K562 (cell line): Measurements from ENCODE around the gene RNF145. TPM values are rescaled to one million over a fixed set of nuclear protein-coding genes. Genes with fewer than 3 reads are reported as not detected.

ENCODE experiments used
- ARID1B ChIP-seq: fragments of 450-650 bp; IDR thresholded peaks from 2 replicates; pipeline ENCODE4 v1.6.1; 2016; ENCODE audit warnings: antibody characterized with exemption, mild to moderate bottlenecking, inconsistent platforms
- ARNT ChIP-seq, 2 experiments: fragments of 450-650 bp; IDR thresholded peaks; 2 replicates each; pipeline ENCODE4 v1.6.1; 2016; ENCODE audit warnings: mild to moderate bottlenecking in 1 of 2
- CBX8 ChIP-seq: fragments of 200-600 bp; sonication (generic); IDR thresholded peaks from 2 replicates; pipeline ENCODE4 v1.6.1; 2012; ENCODE audit warnings: borderline replicate concordance, mixed run types, low read depth, mild to moderate bottlenecking, moderate library complexity, mixed read lengths, low read length, control low read depth, inconsistent platforms; ENCODE audit not compliant: poor library complexity, severe bottlenecking; ENCODE audit errors: extremely low read depth
- CHAMP1 ChIP-seq: fragments of 450-650 bp; IDR thresholded peaks from 2 replicates; pipeline ENCODE4 v1.6.1; 2016; ENCODE audit warnings: mild to moderate bottlenecking
- CREB3 ChIP-seq: fragments of 450-650 bp; conservative IDR thresholded peaks from 2 replicates; pipeline ENCODE4 v1.6.1; 2016; ENCODE audit warnings: missing genetic modification characterization, low read depth, mild to moderate bottlenecking, missing compliant biosample characterization, moderate library complexity
- CREB3L1 ChIP-seq: fragments of 450-650 bp; IDR thresholded peaks from 2 replicates; pipeline ENCODE4 v1.6.1; 2014; ENCODE audit warnings: low read depth, mild to moderate bottlenecking, moderate library complexity, borderline replicate concordance
- DACH1 ChIP-seq: fragments of 450-650 bp; IDR thresholded peaks from 2 replicates; pipeline ENCODE4 v1.6.1; 2018; ENCODE audit not compliant: partially characterized antibody
- DNMT1 ChIP-seq: fragments of 450-650 bp; IDR thresholded peaks from 2 replicates; pipeline ENCODE4 v1.6.1; 2016; ENCODE audit warnings: antibody characterized with exemption, mild to moderate bottlenecking
- E2F3 ChIP-seq: fragments of 250-450 bp; sonication (Bioruptor Pico); IDR thresholded peaks from 2 replicates; pipeline ENCODE4 v1.4.0; 2020; ENCODE audit warnings: mild to moderate bottlenecking
- ELF4 ChIP-seq: fragments of 450-650 bp; formaldehyde crosslinking; IDR thresholded peaks from 2 replicates; pipeline ENCODE4 v1.4.0; 2022; ENCODE audit warnings: missing genetic modification characterization
- EP300 ChIP-seq: IDR thresholded peaks from 2 replicates; pipeline ENCODE4 v1.6.1; 2012; ENCODE audit warnings: low read length, improper control_type of control experiment
- HLTF ChIP-seq: fragments of 450-650 bp; IDR thresholded peaks from 2 replicates; pipeline ENCODE4 v1.6.1; 2016
- MCM7 ChIP-seq, 2 experiments: fragments of 450-650 bp; IDR thresholded peaks; 2 replicates each; pipeline ENCODE4 v1.6.1; 2016 to 2018
- MXD1 ChIP-seq: fragments of 250-450 bp; sonication (Bioruptor Pico); IDR thresholded peaks from 2 replicates; pipeline ENCODE4 v1.8.0; 2021; ENCODE audit warnings: borderline replicate concordance, mild to moderate bottlenecking, moderate library complexity; ENCODE audit not compliant: poor library complexity, severe bottlenecking
- RAD51 ChIP-seq: fragments of 450-650 bp; IDR thresholded peaks from 2 replicates; pipeline ENCODE4 v1.7.1; 2016; ENCODE audit warnings: low read depth, mild to moderate bottlenecking, borderline replicate concordance
- SMAD1 ChIP-seq: fragments of 150-350 bp; IDR thresholded peaks from 2 replicates; pipeline ENCODE4 v1.6.1; 2014; ENCODE audit warnings: low read length, low read depth; ENCODE audit not compliant: partially characterized antibody
- STAG1 ChIP-seq: sonication (generic); formaldehyde crosslinking; IDR thresholded peaks from 2 replicates; pipeline ENCODE4 v1.5.0; 2020; ENCODE audit warnings: missing genetic modification reagents, borderline replicate concordance
- TAF1 ChIP-seq: IDR thresholded peaks from 2 replicates; pipeline ENCODE4 v1.6.1; 2011; ENCODE audit warnings: mild to moderate bottlenecking, low read length, moderate library complexity; ENCODE audit not compliant: insufficient read depth, control insufficient read depth, severe bottlenecking; ENCODE audit errors: extremely low read depth
- ZNF316 ChIP-seq: fragments of 450-650 bp; IDR thresholded peaks from 2 replicates; pipeline ENCODE4 v1.6.1; 2016
- ZNF444 ChIP-seq: fragments of 250-450 bp; sonication (Bioruptor Pico); IDR thresholded peaks from 2 replicates; pipeline ENCODE4 v1.4.0; 2020; ENCODE audit warnings: mild to moderate bottlenecking, moderate library complexity
- ZNF507 ChIP-seq: conservative IDR thresholded peaks from 2 replicates; pipeline ENCODE4 v1.6.1; 2017; ENCODE audit warnings: missing genetic modification characterization, missing compliant biosample characterization
- ZNF696 ChIP-seq: fragments of 250-450 bp; sonication (Bioruptor Pico); conservative IDR thresholded peaks from 2 replicates; pipeline ENCODE4 v1.4.0; 2020; ENCODE audit warnings: mild to moderate bottlenecking, moderate library complexity
- ZNF717 ChIP-seq: fragments of 250-450 bp; sonication (Bioruptor Pico); IDR thresholded peaks from 2 replicates; pipeline ENCODE4 v1.5.0; 2021
- polyA plus RNA-seq, 8 experiments: library from polyadenylated mRNA; depleted of rRNA in 4 of 8; stranded (reverse) in 5 of 8; unstranded in 3 of 8; fragments of >200 nt; fragmentation: Nextera tagmentation in 2 of 8; fragmentation: Illumina TruSeq in 1 of 8; extraction: Ambion mirVana in 2 of 8; extraction: Trizol in 1 of 8; gene quantifications; 2 replicates each; pipeline versions ENCODE4 v1.2.1 to v1.2.3, GENCODE V29; 2011 to 2014; ENCODE audit warnings: inconsistent platforms in 1 of 8, missing spikeins in 1 of 8
- total RNA-seq, 7 experiments: library from RNA; depleted of rRNA in 6 of 7; stranded (reverse); fragments of >200 nt in 6 of 7; fragmentation: Illumina TruSeq in 2 of 7; extraction: Trizol in 2 of 7; gene quantifications; 2 replicates each; pipeline versions ENCODE4 v1.2.1 to v1.2.3, GENCODE V29; 2011 to 2021; ENCODE audit warnings: low replicate concordance in 1 of 7
- TF ChIP-seq, protein P1 (sequence below), 2 experiments: fragments of 450-650 bp in 1 of 2; sonication (generic) in 1 of 2; formaldehyde crosslinking; conservative IDR thresholded peaks; 2 replicates each; pipeline versions ENCODE4 v1.4.0 to v1.8.1; 2020 to 2022; ENCODE audit warnings: mild to moderate bottlenecking in 1 of 2, missing genetic modification reagents in 1 of 2

RNF145 gene
- total and polyA plus RNA-seq, 9 of the 15 experiments (the other 6 are each of a cell fraction or from before 2014, with no cell fraction given) = 13.6 to 40.7 (median 25.4) TPM

- TF ChIP-seq ZNF507 (tag) (no peak), E2F3 (CRISPR knock-in tag) (no peak), MCM7 (IDR thresholded peaks at IDR 0.05) (no peak), DACH1 (no peak), EP300 (peak; percentile 88), ARID1B (peak; percentile 97), STAG1 (CRISPR knock-in tag) (no peak), ZNF717 (no peak), TAF1 (no peak), ARNT (IDR thresholded peaks at IDR 0.05) (0 out of 4 replicates have a peak, but pooled peaks have one; percentile 48 to 69), CREB3L1 (0 out of 2 replicates have a peak, but pooled peaks have one; percentile 26), CHAMP1 (peak; percentile 55; the same call in 1 of the 2 replicates), RAD51 (no peak), CREB3 (tag) (no peak), SMAD1 (no peak), ELF4 (no peak), ZNF316 (no peak), ZNF696 (CRISPR knock-in tag) (no peak), MXD1 (CRISPR knock-in tag) (no peak), CBX8 (no peak), HLTF (no peak), DNMT1 (no peak), ZNF444 (CRISPR knock-in tag) (no peak)
- TF ChIP-seq, protein P1, sequence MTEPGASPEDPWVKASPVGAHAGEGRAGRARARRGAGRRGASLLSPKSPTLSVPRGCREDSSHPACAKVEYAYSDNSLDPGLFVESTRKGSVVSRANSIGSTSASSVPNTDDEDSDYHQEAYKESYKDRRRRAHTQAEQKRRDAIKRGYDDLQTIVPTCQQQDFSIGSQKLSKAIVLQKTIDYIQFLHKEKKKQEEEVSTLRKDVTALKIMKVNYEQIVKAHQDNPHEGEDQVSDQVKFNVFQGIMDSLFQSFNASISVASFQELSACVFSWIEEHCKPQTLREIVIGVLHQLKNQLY (CRISPR knock-in tag; conservative IDR thresholded peaks at IDR 0.05) = no peak
These were observed 81.2 kb downstream of the RNF145 start (continued) for GRCh38 chr5:159128070-159128541.
